K562 (cell line): ENCODE measurements around the gene DNAJB11. TPM values are rescaled to one million over a fixed set of nuclear protein-coding genes. Genes with fewer than 3 reads are reported as not detected.

Source experiments
- ATAC-seq: fragments of 200-7000 bp; cut with Tn5 transposase; 3 replicates; pipeline ENCODE4 v1.9.1; 2020; ENCODE audit warnings: moderate library complexity
- BruUV-seq: library from RNA; stranded (reverse); fragments of 400-500 nt; replicated peaks from 2 replicates; lab custom pipeline; 2021; lab: Mats Ljungman, UMichigan
- CTCF ChIA-PET: fragments of 300-600 bp; formaldehyde crosslinking; extraction: SDS; loops from one replicate; lab custom pipeline; 2021; ENCODE audit warnings: low intra/inter-chr PET ratio; lab: Yijun Ruan, JAX
- POLR2A ChIA-PET: fragments of 300-600, 350-650 bp; sonication (Branson Sonifier 250); formaldehyde crosslinking; extraction: SDS; loops from one replicate; lab custom pipeline; 2021; ENCODE audit warnings: antibody characterized with exemption, inconsistent platforms; lab: Yijun Ruan, JAX
- DNase-seq, 4 experiments: peaks; one replicate each; pipeline versions ENCODE4 v3.0.0 to v3.0.0-alpha.2; 2011 to 2018; ENCODE audit warnings: low spot score in 3 of 4, mixed read lengths in 3 of 4; ENCODE audit errors: extremely low read depth in 1 of 4
- FAIRE-seq: peaks from 2 replicates; lab custom pipeline; 2011; peaks lifted over from hg19 to GRCh38; lab: Jason Lieb, UNC
- H2AFZ ChIP-seq: 2 replicates; pipeline ENCODE4 v1.6.0; 2011; ENCODE audit warnings: low read depth, low read length, control low read depth, inconsistent platforms
- H3K27ac ChIP-seq: fragments of 200-600 bp; 3 replicates; pipeline ENCODE4 v1.8.0; 2011; ENCODE audit warnings: low read depth, mild to moderate bottlenecking, control low read depth, inconsistent platforms, low read length, moderate library complexity, mixed read lengths; ENCODE audit errors: extremely low read depth
- H3K27me3 ChIP-seq, 2 experiments: fragments of 300-600 bp in 1 of 2; 2 replicates in 1 of 2; 3 replicates in 1 of 2; pipeline versions ENCODE4 v1.6.0 to v1.8.0; 2011; ENCODE audit warnings: inconsistent platforms in 2 of 2, low read length in 2 of 2, mild to moderate bottlenecking in 1 of 2, mixed read lengths in 1 of 2, moderate library complexity in 1 of 2; ENCODE audit not compliant: control insufficient read depth in 2 of 2, insufficient read depth in 2 of 2
- H3K36me3 ChIP-seq: fragments of 300-600 bp; 3 replicates; pipeline ENCODE4 v1.8.0; 2011; ENCODE audit warnings: mild to moderate bottlenecking, low read length, inconsistent platforms; ENCODE audit not compliant: control insufficient read depth, insufficient read depth
- H3K4me1 ChIP-seq, 2 experiments: fragments of 200-600 bp in 1 of 2; replicated peaks in 1 of 2; 2 replicates in 1 of 2; 3 replicates in 1 of 2; pipeline versions ENCODE4 v1.5.1 to v1.8.0; 2011; ENCODE audit warnings: inconsistent platforms in 2 of 2, low read length in 2 of 2, mild to moderate bottlenecking in 1 of 2, mixed read lengths in 1 of 2, moderate library complexity in 1 of 2; ENCODE audit not compliant: control insufficient read depth in 2 of 2, insufficient read depth in 2 of 2
- H3K4me2 ChIP-seq: 2 replicates; pipeline ENCODE4 v1.6.1; 2011; ENCODE audit warnings: low read length, control low read depth, inconsistent platforms, mixed read lengths; ENCODE audit not compliant: insufficient read depth
- H3K4me3 ChIP-seq: fragments of 200-600 bp; sonication (generic), shearing (Covaris generic); 2 replicates; pipeline ENCODE4 v1.5.1; 2016; ENCODE audit warnings: control low read depth, inconsistent platforms
- H3K79me2 ChIP-seq: fragments of 200-600 bp; 3 replicates; pipeline ENCODE4 v1.8.0; 2011; ENCODE audit warnings: low read length, inconsistent platforms; ENCODE audit not compliant: control insufficient read depth, insufficient read depth
- H3K9ac ChIP-seq, 2 experiments: 2 replicates each; pipeline versions ENCODE4 v1.6.0 to v1.6.1; 2011; ENCODE audit warnings: low read depth in 2 of 2, low read length in 2 of 2, control low read depth in 1 of 2, inconsistent platforms in 1 of 2, mild to moderate bottlenecking in 1 of 2, mixed read lengths in 1 of 2; ENCODE audit not compliant: insufficient read depth in 1 of 2
- H3K9me1 ChIP-seq: one replicate; pipeline ENCODE4 v1.6.0; 2011; ENCODE audit warnings: inconsistent platforms, mild to moderate bottlenecking, low read length, moderate library complexity; ENCODE audit not compliant: control insufficient read depth, insufficient read depth
- H3K9me3 ChIP-seq: replicated peaks from 2 replicates; pipeline ENCODE4 v1.5.1; 2011; ENCODE audit warnings: low read depth, low read length, inconsistent platforms; ENCODE audit not compliant: control insufficient read depth, insufficient read depth
- H4K20me1 ChIP-seq: replicated peaks from 2 replicates; pipeline ENCODE4 v1.6.1; 2011; ENCODE audit warnings: low read length, inconsistent platforms, mixed read lengths; ENCODE audit not compliant: control insufficient read depth, insufficient read depth
- C11orf30 ChIP-seq: fragments of 450-650 bp; IDR thresholded peaks from 2 replicates; pipeline ENCODE4 v1.6.1; 2016; ENCODE audit warnings: low read depth, mild to moderate bottlenecking
- CBX5 ChIP-seq: IDR thresholded peaks from 2 replicates; pipeline ENCODE4 v1.6.1; 2014; ENCODE audit warnings: low read depth, borderline replicate concordance
- L3MBTL2 ChIP-seq: fragments of 450-650 bp; IDR thresholded peaks from 2 replicates; pipeline ENCODE4 v1.6.1; 2016; ENCODE audit warnings: mild to moderate bottlenecking, moderate library complexity
- SPI1 ChIP-seq: IDR thresholded peaks from 2 replicates; pipeline ENCODE4 v1.6.1; 2011; ENCODE audit warnings: low read depth, low read length, control low read depth, borderline replicate concordance
- ZFPM2 ChIP-seq: fragments of 250-450 bp; sonication (Bioruptor Pico); IDR thresholded peaks from 2 replicates; pipeline ENCODE4 v1.5.1; 2022; ENCODE audit warnings: mild to moderate bottlenecking
- ZNF263 ChIP-seq: sonication (generic); formaldehyde crosslinking; IDR thresholded peaks from 2 replicates; pipeline ENCODE4 v1.8.0; 2022; ENCODE audit warnings: mild to moderate bottlenecking, missing genetic modification reagents, borderline replicate concordance
- WGBS: fragments of 100-300 bp; shearing (Covaris generic); methylation state at CpG from one replicate; pipeline ENCODE4 v1.1.6; 2016; ENCODE audit warnings: low coverage, mixed read lengths; ENCODE audit not compliant: insufficient coverage; ENCODE audit errors: missing lambda C conversion rate; 5-methylcytosine and 5-hydroxymethylcytosine counted together
- in situ Hi-C: fragments of 300-500 bp; cut with MboI; formaldehyde crosslinking; loops from 4 replicates; pipeline ENCODE4 v1.15.0; 2018; ENCODE audit warnings: inconsistent platforms, mixed read lengths
- intact Hi-C: fragments of 100-400 bp; cut with micrococcal nuclease; formaldehyde crosslinking; loops from 2 replicates; pipeline ENCODE4 v1.14.2; 2022
- polyA plus RNA-seq, 8 experiments: library from polyadenylated mRNA; depleted of rRNA in 4 of 8; stranded (reverse) in 5 of 8; unstranded in 3 of 8; fragments of >200 nt; fragmentation: Nextera tagmentation in 2 of 8; fragmentation: Illumina TruSeq in 1 of 8; extraction: Ambion mirVana in 2 of 8; extraction: Trizol in 1 of 8; gene quantifications; 2 replicates each; pipeline versions ENCODE4 v1.2.1 to v1.2.3, GENCODE V29; 2011 to 2014; ENCODE audit warnings: inconsistent platforms in 1 of 8, missing spikeins in 1 of 8
- total RNA-seq, 7 experiments: library from RNA; depleted of rRNA in 6 of 7; stranded (reverse); fragments of >200 nt in 6 of 7; fragmentation: Illumina TruSeq in 2 of 7; extraction: Trizol in 2 of 7; gene quantifications; 2 replicates each; pipeline versions ENCODE4 v1.2.1 to v1.2.3, GENCODE V29; 2011 to 2021; ENCODE audit warnings: low replicate concordance in 1 of 7
- TF ChIP-seq, protein P1 (sequence below): sonication (generic); formaldehyde crosslinking; IDR thresholded peaks from 2 replicates; pipeline ENCODE4 v1.8.0; 2023; ENCODE audit warnings: mild to moderate bottlenecking, missing genetic modification reagents

The DNAJB11 gene
- total and polyA plus RNA-seq, 9 of the 15 experiments (the other 6 are each of a cell fraction or from before 2014, with no cell fraction given): 14.8 to 74.7 (median 63.8) TPM

- peak; percentile 69 for FAIRE-seq
- ATAC-seq: peak; percentile 15; the same call in 2 of the 3 replicates
- WGBS: 27% methylated on average over 7 of the region's 7 CpGs
- peak overlapping the region; percentile 46 for H2AFZ ChIP-seq
- ChIA-PET CTCF (interaction anchor here (1.2 kb wide), 1 partner anchor 231 kb away, joined by 4 read pairs; no protein-coding TSS in a partner anchor), POLR2A (interaction anchor here (0.6 to 3.8 kb wide), 5 partner anchors 12 to 493 kb away, joined by 3 to 23 read pairs (median 5); partner anchors contain the start of genes DNAJB11 and EIF4A2)
- peaks cover 5% of the 10 kb centered on the region; the same call in 2 of the 3 replicates for H3K36me3 ChIP-seq
- in situ Hi-C loops (no loop called here), intact Hi-C loops (no loop called here)
- H3K27me3 ChIP-seq: no peaks in the 10 kb centered on the region
- H3K4me2 ChIP-seq: no peak overlapping the region
- no peaks in the 10 kb centered on the region for H3K9me1 ChIP-seq
- no peak overlapping the region for H3K9ac ChIP-seq
- peaks cover 0 to 26% of the 10 kb centered on the region in 2 experiments; a peak in 3 of 5 replicates for H3K4me1 ChIP-seq
- DNase-seq: peak in 2 of 4 experiments; percentile 19 to 31
- H3K4me3 ChIP-seq: no peak overlapping the region
- BruUV-seq: no TSS peak
- H4K20me1 ChIP-seq: no peaks in the 10 kb centered on the region
- no peak overlapping the region for H3K27ac ChIP-seq
- H3K79me2 ChIP-seq: no peaks in the 10 kb centered on the region
- no peaks in the 10 kb centered on the region for H3K9me3 ChIP-seq
- TF ChIP-seq L3MBTL2 (0 out of 2 replicates have a peak, but pooled peaks have one; percentile 19), ZNF263 (peak; percentile 76), SPI1 (0 out of 2 replicates have a peak, but pooled peaks have one; percentile 2), ZFPM2 (CRISPR knock-in tag) (no peak)
Measured at GRCh38 chr3:186590580-186591295, 20.2 kb downstream of the DNAJB11 start.

DNA sequence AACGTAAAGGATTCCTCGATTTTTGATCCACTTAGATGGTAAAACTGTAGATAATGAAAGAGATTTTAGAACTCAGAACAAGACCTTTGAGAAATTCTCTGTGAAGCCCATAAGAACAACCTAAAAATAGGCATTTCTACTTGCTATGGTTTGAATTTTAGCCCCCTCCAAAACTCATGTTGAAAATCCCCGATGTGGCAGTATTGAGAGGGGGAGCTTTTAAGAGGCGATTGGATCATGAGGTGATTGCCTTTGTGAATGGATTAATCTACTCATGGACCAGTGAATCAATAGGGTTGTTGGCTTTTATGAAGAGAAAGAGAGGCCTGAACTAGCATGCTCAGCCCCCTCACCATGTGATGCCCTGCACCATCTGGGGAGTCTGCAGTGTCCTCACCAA is 22.2 kb downstream of the DNAJB11 start:
- CTCF ChIA-PET: no interaction called here
- Histone ChIP-seq H3K4me2 (no peak overlapping the region), H3K79me2 (no peaks in the 10 kb centered on the region), H3K27me3 (no peaks in the 10 kb centered on the region), H3K27ac (no peak overlapping the region), H3K9me1 (no peaks in the 10 kb centered on the region), H3K9me3 (no peaks in the 10 kb centered on the region), H2AFZ (no peak overlapping the region), H3K36me3 (no peaks in the 10 kb centered on the region), H3K9ac (no peak overlapping the region), H4K20me1 (no peaks in the 10 kb centered on the region), H3K4me3 (no peak overlapping the region), H3K4me1 (peaks cover 0 to 33% of the 10 kb centered on the region in 2 experiments; a peak in 4 of 5 replicates)
- no peak for DNase-seq
- FAIRE-seq: no peak
- BruUV-seq: no TSS peak
- in situ Hi-C loops: no loop called here
- intact Hi-C loops: no loop called here
- ATAC-seq: no peak
- WGBS: 55% methylated on average over 4 of the region's 4 CpGs
- no peak for TF ChIP-seq CBX5
- 0 out of 2 replicates have a peak, but pooled peaks have one; percentile 7 for TF ChIP-seq C11orf30
- TF ChIP-seq, protein P1, sequence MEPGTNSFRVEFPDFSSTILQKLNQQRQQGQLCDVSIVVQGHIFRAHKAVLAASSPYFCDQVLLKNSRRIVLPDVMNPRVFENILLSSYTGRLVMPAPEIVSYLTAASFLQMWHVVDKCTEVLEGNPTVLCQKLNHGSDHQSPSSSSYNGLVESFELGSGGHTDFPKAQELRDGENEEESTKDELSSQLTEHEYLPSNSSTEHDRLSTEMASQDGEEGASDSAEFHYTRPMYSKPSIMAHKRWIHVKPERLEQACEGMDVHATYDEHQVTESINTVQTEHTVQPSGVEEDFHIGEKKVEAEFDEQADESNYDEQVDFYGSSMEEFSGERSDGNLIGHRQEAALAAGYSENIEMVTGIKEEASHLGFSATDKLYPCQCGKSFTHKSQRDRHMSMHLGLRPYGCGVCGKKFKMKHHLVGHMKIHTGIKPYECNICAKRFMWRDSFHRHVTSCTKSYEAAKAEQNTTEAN: no peak
- POLR2A ChIA-PET: interaction anchor here (1.4 to 3.8 kb wide), 2 partner anchors 191 kb away, joined by 4 to 23 read pairs; partner anchors contain the start of gene EIF4A2
